ENCODE data around the gene TNP2. TPM values are rescaled to one million over a fixed set of nuclear protein-coding genes. Genes with fewer than 3 reads are reported as not detected.

Gene TNP2
- total and polyA plus RNA-seq, 9 of the 15 experiments (the other 6 are each of a cell fraction or from before 2014, with no cell fraction given), result not detected

- peak; percentile 50 for TF ChIP-seq MGA (IDR thresholded peaks at IDR 0.05)
- no peak for TF ChIP-seq POLR2G (IDR thresholded peaks at IDR 0.05; ENCODE audit: low read depth, low read length)
- no peak for TF ChIP-seq SMAD2 (IDR thresholded peaks at IDR 0.05; ENCODE audit: low read depth, low read length)
- no peak for TF ChIP-seq VEZF1 (CRISPR knock-in tag; IDR thresholded peaks at IDR 0.05)
- TF ChIP-seq KAT8 (IDR thresholded peaks at IDR 0.05; ENCODE audit: low read depth), result no peak
- TF ChIP-seq ILK (tag; IDR thresholded peaks at IDR 0.05; ENCODE audit: borderline replicate concordance, low read depth), result no peak
- no peak for TF ChIP-seq E2F8 (IDR thresholded peaks at IDR 0.05; ENCODE audit: low read depth, partially characterized antibody)
- no peak for TF ChIP-seq TBL1XR1 (IDR thresholded peaks at IDR 0.05; ENCODE audit: low read length in 2 of 2)
- no peak for TF ChIP-seq FOXJ2 (tag; IDR thresholded peaks at IDR 0.05)
Measured at GRCh38 chr16:11257131-11257938, 11.8 kb downstream of the TNP2 start (continued).

All from K562 (cell line).